ENCODE results near the gene LDOC1.
"Not testable (repeated sequence)": the region's sequence is repeated elsewhere in the genome, so short reads cannot be mapped to it uniquely, and the experiment has no call there.

The LDOC1 gene

GRCh38 chrX:141183000-141183399 lies 6.1 kb upstream of the LDOC1 start:
- TF ChIP-seq CTCF (IDR thresholded peaks at IDR 0.05; ENCODE audit: low read depth, low read length, missing control alignments), result no peak
- H3K4me3 ChIP-seq (replicated peaks; ENCODE audit: low read depth, low read length), result no peak overlapping the region
- no peak for DNase-seq (ENCODE audit: extremely low read depth, low read depth)

GRCh38 chrX:141180851-141181250 lies 3.9 kb upstream of the LDOC1 start:
- H3K4me3 ChIP-seq (replicated peaks; ENCODE audit: low read depth, low read length), result no peak overlapping the region
- no peak for DNase-seq (ENCODE audit: extremely low read depth, low read depth)
- TF ChIP-seq CTCF (IDR thresholded peaks at IDR 0.05; ENCODE audit: low read depth, low read length, missing control alignments), result no peak

- no peak for DNase-seq (ENCODE audit: extremely low read depth, low read depth)
- TF ChIP-seq CTCF (IDR thresholded peaks at IDR 0.05; ENCODE audit: low read depth, low read length, missing control alignments), result no peak
- H3K4me3 ChIP-seq (replicated peaks; ENCODE audit: low read depth, low read length), result peak overlapping the region; percentile 54
These were observed 1.1 kb downstream of the LDOC1 start for GRCh38 chrX:141175786-141176185.

GRCh38 chrX:141164406-141164805 lies 12.5 kb downstream of the LDOC1 start:
- no peak for DNase-seq (ENCODE audit: extremely low read depth, low read depth)
- TF ChIP-seq CTCF (IDR thresholded peaks at IDR 0.05; ENCODE audit: low read depth, low read length, missing control alignments), result no peak
- no peak overlapping the region for H3K4me3 ChIP-seq (replicated peaks; ENCODE audit: low read depth, low read length)

- DNase-seq (ENCODE audit: extremely low read depth, low read depth), result no peak
- TF ChIP-seq CTCF (IDR thresholded peaks at IDR 0.05; ENCODE audit: low read depth, low read length, missing control alignments), result no peak
These were observed 18.8 kb downstream of the LDOC1 start for GRCh38 chrX:141158084-141158483.

GRCh38 chrX:141155231-141155630 lies 21.7 kb downstream of the LDOC1 start:
- H3K4me3 ChIP-seq (replicated peaks; ENCODE audit: low read depth, low read length); DNase-seq (ENCODE audit: extremely low read depth, low read depth): not testable (repeated sequence)

More at GRCh38 chrX:141158084-141158483, 18.8 kb downstream of the LDOC1 start:
- H3K4me3 ChIP-seq (replicated peaks; ENCODE audit: low read depth, low read length), result no peak overlapping the region

- H3K4me3 ChIP-seq (replicated peaks; ENCODE audit: low read depth, low read length), result no peak overlapping the region
- DNase-seq (ENCODE audit: extremely low read depth, low read depth), result peak; percentile 2
- TF ChIP-seq CTCF (IDR thresholded peaks at IDR 0.05; ENCODE audit: low read depth, low read length, missing control alignments), result no peak
These were observed 34.0 kb downstream of the LDOC1 start for GRCh38 chrX:141142946-141143345.
